H9 (cell line): ENCODE data around the gene OTUD3. TPM values are rescaled to one million over a fixed set of nuclear protein-coding genes. Genes with fewer than 3 reads are reported as not detected.

ENCODE experiments used
- DNase-seq: peaks from one replicate; pipeline ENCODE4 v3.0.0-alpha.2; 2017
- H2AFZ ChIP-seq: one replicate; pipeline ENCODE4 v1.6.1; 2013; ENCODE audit warnings: mild to moderate bottlenecking, low read length, control low read depth, moderate library complexity
- H2AK5ac ChIP-seq: 2 replicates; pipeline ENCODE4 v1.6.1; 2013; ENCODE audit warnings: low read length, control low read depth, mixed read lengths; ENCODE audit not compliant: insufficient read length
- H2BK120ac ChIP-seq: one replicate; pipeline ENCODE4 v1.6.1; 2013; ENCODE audit warnings: low read depth, mild to moderate bottlenecking, low read length, control low read depth, inconsistent platforms; ENCODE audit not compliant: poor library complexity, severe bottlenecking
- H2BK12ac ChIP-seq: 2 replicates; pipeline ENCODE4 v1.6.1; 2013; ENCODE audit warnings: low read length, control low read depth, mixed read lengths, low read depth; ENCODE audit not compliant: insufficient read length
- H2BK15ac ChIP-seq: 2 replicates; pipeline ENCODE4 v1.6.1; 2013; ENCODE audit warnings: low read depth, low read length, control low read depth
- H2BK20ac ChIP-seq: one replicate; pipeline ENCODE4 v1.6.1; 2013; ENCODE audit warnings: low read depth, mild to moderate bottlenecking, low read length, control low read depth, inconsistent platforms; ENCODE audit not compliant: poor library complexity, severe bottlenecking
- H2BK5ac ChIP-seq: 2 replicates; pipeline ENCODE4 v1.6.1; 2013; ENCODE audit warnings: low read length, control low read depth, mixed read lengths; ENCODE audit not compliant: insufficient read length
- H3K14ac ChIP-seq: 2 replicates; pipeline ENCODE4 v1.6.1; 2013; ENCODE audit warnings: low read length, control low read depth; ENCODE audit not compliant: insufficient read depth
- H3K18ac ChIP-seq: 2 replicates; pipeline ENCODE4 v1.6.1; 2013; ENCODE audit warnings: low read depth, mild to moderate bottlenecking, mixed read lengths, low read length, control low read depth; ENCODE audit not compliant: insufficient read length
- H3K23ac ChIP-seq: 2 replicates; pipeline ENCODE4 v1.6.1; 2013; ENCODE audit warnings: low read length, control low read depth, mixed read lengths, low read depth; ENCODE audit not compliant: insufficient read length
- H3K23me2 ChIP-seq: 2 replicates; pipeline ENCODE4 v1.6.1; 2013; ENCODE audit warnings: low read depth, mild to moderate bottlenecking, mixed read lengths, low read length, control low read depth; ENCODE audit not compliant: insufficient read length, poor library complexity, severe bottlenecking
- H3K27ac ChIP-seq: 2 replicates; pipeline ENCODE4 v1.5.1; 2013; ENCODE audit warnings: low read length, control low read depth, mixed read lengths, low read depth; ENCODE audit not compliant: insufficient read length
- H3K27me3 ChIP-seq: 2 replicates; pipeline ENCODE4 v1.6.1; 2013; ENCODE audit warnings: low read length, control low read depth, inconsistent platforms; ENCODE audit not compliant: insufficient read depth
- H3K4ac ChIP-seq: 2 replicates; pipeline ENCODE4 v1.6.1; 2013; ENCODE audit warnings: low read depth, mild to moderate bottlenecking, control low read depth, inconsistent platforms, low read length, moderate library complexity
- H3K4me1 ChIP-seq: 2 replicates; pipeline ENCODE4 v1.6.1; 2013; ENCODE audit warnings: low read length, control low read depth, inconsistent platforms; ENCODE audit not compliant: insufficient read depth
- H3K4me2 ChIP-seq: 2 replicates; pipeline ENCODE4 v1.6.1; 2013; ENCODE audit warnings: low read length, control low read depth, mixed read lengths; ENCODE audit not compliant: insufficient read length, insufficient read depth
- H3K56ac ChIP-seq: 2 replicates; pipeline ENCODE4 v1.6.1; 2013; ENCODE audit warnings: low read depth, mild to moderate bottlenecking, mixed read lengths, low read length, control low read depth; ENCODE audit not compliant: insufficient read length
- H3K79me1 ChIP-seq: 2 replicates; pipeline ENCODE4 v1.6.1; 2013; ENCODE audit warnings: low read depth, mild to moderate bottlenecking, moderate library complexity, low read length, control low read depth, inconsistent platforms; ENCODE audit not compliant: insufficient read depth, poor library complexity, severe bottlenecking
- H3K79me2 ChIP-seq: 2 replicates; pipeline ENCODE4 v1.6.1; 2013; ENCODE audit warnings: low read length, control low read depth, inconsistent platforms; ENCODE audit not compliant: insufficient read depth
- H3K9ac ChIP-seq: 2 replicates; pipeline ENCODE4 v1.6.1; 2013; ENCODE audit warnings: low read length, control low read depth, mixed read lengths; ENCODE audit not compliant: insufficient read length; ENCODE audit errors: extremely low read depth
- H3K9me3 ChIP-seq: one replicate; pipeline ENCODE4 v1.6.1; 2013; ENCODE audit warnings: low read depth, low read length, inconsistent platforms; ENCODE audit not compliant: control insufficient read depth
- H3T11ph ChIP-seq: one replicate; pipeline ENCODE4 v1.6.1; 2013; ENCODE audit warnings: mild to moderate bottlenecking, low read length, control low read depth, inconsistent platforms
- H4K20me1 ChIP-seq: one replicate; pipeline ENCODE4 v1.6.1; 2013; ENCODE audit not compliant: control insufficient read depth, insufficient read length, insufficient read depth
- H4K5ac ChIP-seq: 2 replicates; pipeline ENCODE4 v1.6.1; 2013; ENCODE audit warnings: low read depth, mild to moderate bottlenecking, mixed read lengths, low read length, control low read depth; ENCODE audit not compliant: insufficient read length
- H4K8ac ChIP-seq: replicated peaks from 2 replicates; pipeline ENCODE4 v1.6.1; 2013; ENCODE audit warnings: low read length, control low read depth, mixed read lengths, low read depth; ENCODE audit not compliant: insufficient read length
- H4K91ac ChIP-seq: 2 replicates; pipeline ENCODE4 v1.6.1; 2013; ENCODE audit warnings: low read depth, mild to moderate bottlenecking, moderate library complexity, mixed read lengths, low read length, control low read depth; ENCODE audit not compliant: insufficient read length
- H3K27ac Mint-ChIP-seq, 3 experiments: 2 replicates in 2 of 3; 3 replicates in 1 of 3; pipeline ENCODE4 v1.8.0; 2020 to 2021; ENCODE audit warnings: mixed read lengths in 3 of 3, mild to moderate bottlenecking in 1 of 3, moderate library complexity in 1 of 3
- H3K27me3 Mint-ChIP-seq: 2 replicates; pipeline ENCODE4 v1.8.0; 2021; ENCODE audit warnings: low read depth, mild to moderate bottlenecking, moderate library complexity, mixed read lengths
- H3K36me3 Mint-ChIP-seq, 3 experiments: 2 replicates in 2 of 3; 3 replicates in 1 of 3; pipeline ENCODE4 v1.8.0; 2020 to 2021; ENCODE audit warnings: low read depth in 3 of 3, mixed read lengths in 3 of 3; ENCODE audit not compliant: insufficient read depth in 1 of 3
- H3K4me1 Mint-ChIP-seq, 2 experiments: 2 replicates each; pipeline ENCODE4 v1.8.0; 2020; ENCODE audit warnings: mixed read lengths in 2 of 2
- H3K4me3 Mint-ChIP-seq, 2 experiments: 2 replicates in 1 of 2; 3 replicates in 1 of 2; pipeline ENCODE4 v1.8.0; 2020 to 2021; ENCODE audit warnings: mild to moderate bottlenecking in 2 of 2, mixed read lengths in 2 of 2, moderate library complexity in 1 of 2
- H3K9me3 Mint-ChIP-seq, 2 experiments: 2 replicates in 1 of 2; 3 replicates in 1 of 2; pipeline ENCODE4 v1.8.0; 2020; ENCODE audit warnings: mild to moderate bottlenecking in 2 of 2, mixed read lengths in 2 of 2, moderate library complexity in 1 of 2
- WGBS: extraction: QIAGEN DNeasy Blood & Tissue Kit; methylation state at CpG from one replicate; pipeline ENCODE4 v1.1.7; 2013; ENCODE audit warnings: missing lambda C conversion rate, low lambda C conversion rate, mixed read lengths; ENCODE audit not compliant: insufficient read length; ENCODE audit errors: extremely low coverage; 5-methylcytosine and 5-hydroxymethylcytosine counted together
- total RNA-seq: library from RNA; stranded (reverse); gene quantifications from 2 replicates; pipeline ENCODE4 v1.2.1, GENCODE V29; 2021
- TF ChIP-seq, protein P1 (sequence below): fragments of 200-600 bp; sonication (generic); conservative IDR thresholded peaks from 3 replicates; pipeline ENCODE4 v1.8.0; 2021; ENCODE audit warnings: antibody characterized with exemption, mild to moderate bottlenecking

Gene OTUD3
- total RNA-seq, 1 experiment from 2014 or later, result 12.0 TPM

DNA sequence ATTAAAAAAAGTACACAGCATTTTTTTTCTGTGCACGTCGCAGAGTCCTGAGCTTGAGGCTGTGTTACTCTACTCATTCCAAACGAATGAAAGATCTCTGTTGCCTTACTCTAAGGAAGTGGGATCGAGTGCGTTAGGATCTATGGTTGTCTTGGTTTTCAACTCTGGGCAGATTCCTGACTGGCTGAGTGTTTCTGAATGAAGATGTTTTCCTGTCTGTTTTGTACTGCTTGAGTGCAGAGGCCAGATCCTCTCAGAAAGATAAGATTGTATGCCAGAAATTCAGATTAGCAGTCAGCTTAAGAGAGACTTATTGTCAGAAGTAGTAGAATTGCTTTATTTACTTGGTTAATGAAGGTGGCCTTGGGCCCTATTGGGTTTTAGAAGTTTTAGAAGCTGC is 27.2 kb downstream of the OTUD3 start:
- Mint-ChIP-seq H3K4me3 (no peak overlapping the region), H3K4me1 (no peaks in the 10 kb centered on the region), H3K9me3 (no peaks in the 10 kb centered on the region), H3K27me3 (no peaks in the 10 kb centered on the region), H3K36me3 (peaks cover 38 to 86% (median 78%) of the 10 kb centered on the region in 3 experiments; a peak in 6 of 7 replicates), H3K27ac (no peak overlapping the region)
- no peak overlapping the region for H2BK5ac ChIP-seq
- H4K91ac ChIP-seq, result no peak overlapping the region
- H3K27ac ChIP-seq, result no peak overlapping the region
- no peak overlapping the region for H3K14ac ChIP-seq
- H3K27me3 ChIP-seq, result no peaks in the 10 kb centered on the region
- TF ChIP-seq, protein P1, sequence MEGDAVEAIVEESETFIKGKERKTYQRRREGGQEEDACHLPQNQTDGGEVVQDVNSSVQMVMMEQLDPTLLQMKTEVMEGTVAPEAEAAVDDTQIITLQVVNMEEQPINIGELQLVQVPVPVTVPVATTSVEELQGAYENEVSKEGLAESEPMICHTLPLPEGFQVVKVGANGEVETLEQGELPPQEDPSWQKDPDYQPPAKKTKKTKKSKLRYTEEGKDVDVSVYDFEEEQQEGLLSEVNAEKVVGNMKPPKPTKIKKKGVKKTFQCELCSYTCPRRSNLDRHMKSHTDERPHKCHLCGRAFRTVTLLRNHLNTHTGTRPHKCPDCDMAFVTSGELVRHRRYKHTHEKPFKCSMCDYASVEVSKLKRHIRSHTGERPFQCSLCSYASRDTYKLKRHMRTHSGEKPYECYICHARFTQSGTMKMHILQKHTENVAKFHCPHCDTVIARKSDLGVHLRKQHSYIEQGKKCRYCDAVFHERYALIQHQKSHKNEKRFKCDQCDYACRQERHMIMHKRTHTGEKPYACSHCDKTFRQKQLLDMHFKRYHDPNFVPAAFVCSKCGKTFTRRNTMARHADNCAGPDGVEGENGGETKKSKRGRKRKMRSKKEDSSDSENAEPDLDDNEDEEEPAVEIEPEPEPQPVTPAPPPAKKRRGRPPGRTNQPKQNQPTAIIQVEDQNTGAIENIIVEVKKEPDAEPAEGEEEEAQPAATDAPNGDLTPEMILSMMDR, result no peak
- no peak overlapping the region for H2BK15ac ChIP-seq
- no peak overlapping the region for H3K4me2 ChIP-seq
- H3K23me2 ChIP-seq, result no peaks in the 10 kb centered on the region
- no peak overlapping the region for H4K5ac ChIP-seq
- no peaks in the 10 kb centered on the region for H3K79me1 ChIP-seq
- no peaks in the 10 kb centered on the region for H3K9me3 ChIP-seq
- no peak for DNase-seq
- H2BK20ac ChIP-seq, result no peak overlapping the region
- no peak overlapping the region for H2BK120ac ChIP-seq
- no peak overlapping the region for H3T11ph ChIP-seq
- no peak overlapping the region for H2AFZ ChIP-seq
- H3K4me1 ChIP-seq, result no peaks in the 10 kb centered on the region
- no peak overlapping the region for H3K56ac ChIP-seq
- no peak overlapping the region for H2AK5ac ChIP-seq
- H3K79me2 ChIP-seq, result no peaks in the 10 kb centered on the region
- no peak overlapping the region for H3K9ac ChIP-seq
- no peak overlapping the region for H4K8ac ChIP-seq
- H3K23ac ChIP-seq, result no peak overlapping the region
- H3K18ac ChIP-seq, result no peak overlapping the region
- no peak overlapping the region for H3K4ac ChIP-seq
- H2BK12ac ChIP-seq, result no peak overlapping the region
- H4K20me1 ChIP-seq, result no peaks in the 10 kb centered on the region
- no CpG with 5 or more reads among the region's 5 CpGs for WGBS
